BE2C (cell line): ENCODE results near the gene PI4K2B.

ENCODE experiments used
- DNase-seq: peaks from one replicate; pipeline ENCODE4 v3.0.0-alpha.2; 2020
- H3K27me3 ChIP-seq: fragments of 250-450 bp; sonication (Bioruptor Pico); 2 replicates; pipeline ENCODE4 v1.5.1; 2020; ENCODE audit warnings: mild to moderate bottlenecking
- H3K36me3 ChIP-seq: fragments of 250-450 bp; sonication (Bioruptor Pico); 2 replicates; pipeline ENCODE4 v1.5.1; 2020; ENCODE audit warnings: mild to moderate bottlenecking
- H3K4me1 ChIP-seq: fragments of 250-450 bp; sonication (Bioruptor Pico); 2 replicates; pipeline ENCODE4 v1.5.1; 2020
- H3K4me3 ChIP-seq: 2 replicates; pipeline ENCODE4 v1.5.1; 2011; ENCODE audit warnings: low read depth, low read length
- H3K9me3 ChIP-seq: fragments of 250-450 bp; sonication (Bioruptor Pico); 2 replicates; pipeline ENCODE4 v1.5.1; 2020
- TF ChIP-seq, protein P1 (sequence below): IDR thresholded peaks from 2 replicates; pipeline ENCODE4 v1.5.1; 2012; ENCODE audit warnings: mild to moderate bottlenecking, low read depth, low read length

Gene PI4K2B

DNA sequence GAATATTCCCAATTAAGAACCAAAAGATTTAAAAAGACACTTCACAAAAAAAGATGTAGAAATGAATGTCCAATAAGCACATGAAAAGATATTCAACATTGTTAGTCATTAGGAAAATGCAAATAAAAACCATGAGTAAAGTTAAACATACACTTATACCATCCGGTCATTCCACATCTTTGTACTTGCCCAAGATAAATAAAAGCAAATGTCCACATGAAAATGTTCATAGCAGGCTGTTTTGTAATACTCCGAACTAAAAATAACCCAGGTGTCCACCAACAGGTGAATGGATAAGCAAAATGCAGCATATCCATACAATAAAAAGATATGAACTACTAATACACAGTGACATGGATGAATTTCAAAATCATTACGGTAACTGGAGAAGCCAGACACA, 50.1 kb downstream of the PI4K2B start:
- no peaks in the 10 kb centered on the region for H3K27me3 ChIP-seq
- no peaks in the 10 kb centered on the region; the same call in 1 of the 2 replicates for H3K9me3 ChIP-seq
- no peaks in the 10 kb centered on the region for H3K36me3 ChIP-seq
- no peaks in the 10 kb centered on the region for H3K4me1 ChIP-seq
- TF ChIP-seq, protein P1, sequence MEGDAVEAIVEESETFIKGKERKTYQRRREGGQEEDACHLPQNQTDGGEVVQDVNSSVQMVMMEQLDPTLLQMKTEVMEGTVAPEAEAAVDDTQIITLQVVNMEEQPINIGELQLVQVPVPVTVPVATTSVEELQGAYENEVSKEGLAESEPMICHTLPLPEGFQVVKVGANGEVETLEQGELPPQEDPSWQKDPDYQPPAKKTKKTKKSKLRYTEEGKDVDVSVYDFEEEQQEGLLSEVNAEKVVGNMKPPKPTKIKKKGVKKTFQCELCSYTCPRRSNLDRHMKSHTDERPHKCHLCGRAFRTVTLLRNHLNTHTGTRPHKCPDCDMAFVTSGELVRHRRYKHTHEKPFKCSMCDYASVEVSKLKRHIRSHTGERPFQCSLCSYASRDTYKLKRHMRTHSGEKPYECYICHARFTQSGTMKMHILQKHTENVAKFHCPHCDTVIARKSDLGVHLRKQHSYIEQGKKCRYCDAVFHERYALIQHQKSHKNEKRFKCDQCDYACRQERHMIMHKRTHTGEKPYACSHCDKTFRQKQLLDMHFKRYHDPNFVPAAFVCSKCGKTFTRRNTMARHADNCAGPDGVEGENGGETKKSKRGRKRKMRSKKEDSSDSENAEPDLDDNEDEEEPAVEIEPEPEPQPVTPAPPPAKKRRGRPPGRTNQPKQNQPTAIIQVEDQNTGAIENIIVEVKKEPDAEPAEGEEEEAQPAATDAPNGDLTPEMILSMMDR: no peak
- no peak overlapping the region for H3K4me3 ChIP-seq
- no peak for DNase-seq

DNA sequence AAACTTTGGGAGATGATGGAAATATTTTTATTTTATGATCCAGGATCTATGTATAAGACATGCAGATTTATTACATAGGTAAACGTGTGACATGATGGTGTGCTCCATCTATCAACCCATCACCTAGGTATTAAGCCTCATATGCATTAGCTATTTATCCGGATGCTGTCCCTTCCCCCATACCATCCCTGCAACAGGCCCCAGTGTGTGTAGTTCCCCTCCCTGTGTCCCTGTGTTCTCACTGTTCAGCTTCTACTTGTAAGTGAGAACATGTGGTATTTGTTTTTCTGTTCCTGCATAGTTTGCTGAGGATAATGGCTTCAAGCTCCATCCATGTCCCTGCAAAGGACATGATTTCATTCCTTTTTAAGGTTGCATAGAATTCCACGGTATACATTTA, 50.6 kb downstream of the PI4K2B start:
- Histone ChIP-seq H3K4me1 (no peaks in the 10 kb centered on the region), H3K4me3 (no peak overlapping the region), H3K9me3 (no peaks in the 10 kb centered on the region; the same call in 1 of the 2 replicates), H3K27me3 (0 out of 2 replicates have a peak, but pooled peaks cover 3% of the 10 kb centered on the region), H3K36me3 (no peaks in the 10 kb centered on the region)
- no peak for DNase-seq
- TF ChIP-seq, protein P1: no peak

DNA sequence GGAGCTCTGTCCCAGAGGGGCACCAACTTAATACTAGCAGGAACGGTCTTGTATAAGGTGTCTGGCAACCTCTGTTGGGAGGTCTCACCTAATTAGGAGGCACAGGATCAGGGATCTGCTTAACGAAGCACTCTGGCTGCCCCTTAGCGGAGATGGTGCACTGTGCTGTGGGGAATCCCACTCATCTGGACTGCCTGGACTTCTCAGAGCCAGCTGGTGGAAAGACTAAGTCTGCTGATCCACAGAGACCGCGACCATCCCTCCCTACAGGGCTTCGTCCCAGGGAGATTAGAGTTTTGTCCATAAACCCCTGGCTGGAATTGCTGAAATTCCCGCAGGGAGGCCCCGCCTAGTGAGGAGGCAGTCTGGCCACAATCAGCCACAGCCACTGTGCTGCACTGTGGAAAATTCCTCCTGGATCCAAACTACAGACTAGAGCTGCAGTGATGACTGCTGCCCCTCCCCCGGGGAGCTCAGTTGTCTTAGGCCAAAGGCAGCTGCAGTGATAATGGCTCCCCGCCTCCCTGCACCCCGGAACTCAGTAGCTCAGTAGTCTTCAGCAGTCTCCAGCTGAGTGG, 56.7 kb downstream of the PI4K2B start:
- no peaks in the 10 kb centered on the region for H3K4me1 ChIP-seq
- TF ChIP-seq, protein P1: no peak
- H3K27me3 ChIP-seq: peaks cover 3% of the 10 kb centered on the region; the same call in 1 of the 2 replicates
- H3K36me3 ChIP-seq: no peaks in the 10 kb centered on the region
- H3K9me3 ChIP-seq: no peaks in the 10 kb centered on the region; the same call in 1 of the 2 replicates
- H3K4me3 ChIP-seq: no peak overlapping the region
- no peak for DNase-seq

DNA sequence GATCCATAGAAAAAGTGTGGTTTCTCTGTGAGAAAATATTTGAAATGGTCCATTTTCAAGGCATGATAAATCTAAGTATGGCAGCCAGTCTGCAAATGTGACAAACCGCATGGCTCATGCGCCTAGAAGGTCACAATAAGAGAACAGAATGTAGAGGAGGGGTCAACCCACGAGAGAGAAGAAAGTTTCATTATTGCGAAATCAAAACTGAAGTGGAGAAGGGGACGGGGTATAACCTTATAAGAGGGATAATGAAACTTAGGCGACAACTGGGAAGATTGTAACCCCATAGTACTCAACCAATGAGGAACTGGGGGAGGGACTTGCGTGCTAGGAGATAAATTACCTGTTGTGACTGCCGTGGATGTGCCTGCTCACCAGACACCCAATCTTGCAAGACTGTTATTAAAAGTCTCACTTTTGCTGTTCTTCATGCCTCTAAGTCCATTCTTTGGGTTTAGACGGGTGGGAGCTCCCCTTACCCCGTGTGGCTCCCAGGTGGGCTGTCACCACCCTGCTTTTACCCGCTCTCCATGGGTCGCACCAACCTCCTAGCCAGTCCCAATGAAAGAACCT, 57.4 kb downstream of the PI4K2B start:
- Histone ChIP-seq H3K36me3 (no peaks in the 10 kb centered on the region), H3K27me3 (peaks cover 3% of the 10 kb centered on the region; the same call in 1 of the 2 replicates), H3K4me3 (no peak overlapping the region), H3K9me3 (no peaks in the 10 kb centered on the region; the same call in 1 of the 2 replicates), H3K4me1 (no peaks in the 10 kb centered on the region)
- TF ChIP-seq, protein P1: no peak
- DNase-seq: no peak

DNA sequence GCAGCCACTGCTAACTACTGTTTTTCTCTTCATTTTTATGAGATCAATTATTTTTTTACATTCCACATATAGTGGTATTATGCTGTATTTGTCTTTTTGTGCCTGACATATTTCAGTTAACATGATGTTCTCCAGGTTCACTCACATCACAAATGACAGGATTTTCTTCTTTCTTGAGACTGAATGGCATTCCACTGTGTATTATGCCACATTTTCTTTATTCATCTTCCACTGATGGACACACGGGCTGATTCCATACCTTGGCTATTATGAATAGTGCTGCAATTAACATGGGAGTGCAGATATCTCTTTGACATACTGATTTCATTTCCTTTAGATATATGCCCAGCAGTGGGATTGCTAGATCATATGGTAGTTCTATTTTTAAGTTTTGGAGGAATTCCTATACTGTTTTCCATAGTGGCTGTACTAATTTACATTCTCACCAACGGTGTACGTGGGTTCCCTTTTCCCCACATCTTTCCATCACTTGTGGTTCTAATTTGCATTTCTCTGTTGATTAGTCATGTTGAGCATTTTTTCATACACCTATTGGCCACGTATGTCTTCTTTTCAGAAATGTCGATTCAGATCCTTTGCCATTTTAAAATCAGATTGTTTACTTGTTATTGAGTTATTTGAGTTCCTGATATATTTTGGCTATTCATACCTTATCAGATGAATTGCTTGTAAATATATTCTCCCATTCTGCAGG, 63.9 kb downstream of the PI4K2B start:
- DNase-seq: no peak
- H3K36me3 ChIP-seq: no peaks in the 10 kb centered on the region

More for the DNA sequence above, 63.9 kb downstream of the PI4K2B start:
- Histone ChIP-seq H3K9me3 (no peaks in the 10 kb centered on the region), H3K4me3 (no peak overlapping the region), H3K4me1 (no peaks in the 10 kb centered on the region), H3K27me3 (peaks cover 35% of the 10 kb centered on the region)
- TF ChIP-seq, protein P1: no peak
